HUES48 (cell line): Measurements from ENCODE around the gene MAST3.

Source experiments
- H3K27ac ChIP-seq: one replicate; pipeline ENCODE4 v1.7.0; 2013; ENCODE audit warnings: low read depth, low read length, inconsistent platforms
- H3K27me3 ChIP-seq: 2 replicates; pipeline ENCODE4 v1.6.1; 2013; ENCODE audit warnings: mild to moderate bottlenecking, low read length; ENCODE audit not compliant: control insufficient read depth, insufficient read depth
- H3K36me3 ChIP-seq: 2 replicates; pipeline ENCODE4 v1.6.1; 2013; ENCODE audit warnings: low read length; ENCODE audit not compliant: control insufficient read depth, insufficient read depth
- H3K4me1 ChIP-seq: 2 replicates; pipeline ENCODE4 v1.6.1; 2013; ENCODE audit warnings: mild to moderate bottlenecking, low read length; ENCODE audit not compliant: control insufficient read depth, insufficient read depth
- H3K4me3 ChIP-seq: 2 replicates; pipeline ENCODE4 v1.5.1; 2013; ENCODE audit warnings: mild to moderate bottlenecking, low read depth, low read length
- H3K9ac ChIP-seq: 2 replicates; pipeline ENCODE4 v1.6.1; 2013; ENCODE audit warnings: mild to moderate bottlenecking, low read depth, low read length, moderate library complexity
- H3K9me3 ChIP-seq: 2 replicates; pipeline ENCODE4 v1.6.1; 2013; ENCODE audit warnings: low read length; ENCODE audit not compliant: control insufficient read depth, insufficient read depth

MAST3 gene

GRCh38 chr19:18161636-18162002 is 64.0 kb downstream of the MAST3 start:
- H3K9me3 ChIP-seq, result no peaks in the 10 kb centered on the region
- H3K27ac ChIP-seq, result no peak overlapping the region
- H3K36me3 ChIP-seq, result peaks cover 41% of the 10 kb centered on the region
- H3K4me1 ChIP-seq, result peaks cover 9% of the 10 kb centered on the region
- H3K4me3 ChIP-seq, result no peak overlapping the region
- H3K9ac ChIP-seq, result no peak overlapping the region
- H3K27me3 ChIP-seq, result no peaks in the 10 kb centered on the region

GRCh38 chr19:18164072-18164471 is 66.5 kb downstream of the MAST3 start:
- H3K27ac ChIP-seq, result no peak overlapping the region

GRCh38 chr19:18165794-18166544 is 68.4 kb downstream of the MAST3 start:
- no peak overlapping the region for H3K27ac ChIP-seq
- peaks cover 3% of the 10 kb centered on the region; the same call in 1 of the 2 replicates for H3K4me1 ChIP-seq
- H3K27me3 ChIP-seq, result no peaks in the 10 kb centered on the region
- no peak overlapping the region for H3K9ac ChIP-seq
- no peaks in the 10 kb centered on the region for H3K9me3 ChIP-seq
- H3K4me3 ChIP-seq, result no peak overlapping the region
- H3K36me3 ChIP-seq, result peaks cover 63% of the 10 kb centered on the region

More at GRCh38 chr19:18164072-18164471, 66.5 kb downstream of the MAST3 start:
- no peaks in the 10 kb centered on the region for H3K9me3 ChIP-seq
- no peak overlapping the region for H3K4me3 ChIP-seq
- H3K4me1 ChIP-seq, result peaks cover 3% of the 10 kb centered on the region; the same call in 1 of the 2 replicates
- H3K9ac ChIP-seq, result no peak overlapping the region
- peaks cover 58% of the 10 kb centered on the region for H3K36me3 ChIP-seq
- H3K27me3 ChIP-seq, result no peaks in the 10 kb centered on the region

- Histone ChIP-seq H3K27ac (no peak overlapping the region), H3K4me3 (no peak overlapping the region), H3K27me3 (no peaks in the 10 kb centered on the region), H3K9ac (no peak overlapping the region), H3K4me1 (no peaks in the 10 kb centered on the region), H3K9me3 (no peaks in the 10 kb centered on the region), H3K36me3 (peaks cover 58% of the 10 kb centered on the region)
Measured at GRCh38 chr19:18167011-18167410, 69.4 kb downstream of the MAST3 start.

DNA sequence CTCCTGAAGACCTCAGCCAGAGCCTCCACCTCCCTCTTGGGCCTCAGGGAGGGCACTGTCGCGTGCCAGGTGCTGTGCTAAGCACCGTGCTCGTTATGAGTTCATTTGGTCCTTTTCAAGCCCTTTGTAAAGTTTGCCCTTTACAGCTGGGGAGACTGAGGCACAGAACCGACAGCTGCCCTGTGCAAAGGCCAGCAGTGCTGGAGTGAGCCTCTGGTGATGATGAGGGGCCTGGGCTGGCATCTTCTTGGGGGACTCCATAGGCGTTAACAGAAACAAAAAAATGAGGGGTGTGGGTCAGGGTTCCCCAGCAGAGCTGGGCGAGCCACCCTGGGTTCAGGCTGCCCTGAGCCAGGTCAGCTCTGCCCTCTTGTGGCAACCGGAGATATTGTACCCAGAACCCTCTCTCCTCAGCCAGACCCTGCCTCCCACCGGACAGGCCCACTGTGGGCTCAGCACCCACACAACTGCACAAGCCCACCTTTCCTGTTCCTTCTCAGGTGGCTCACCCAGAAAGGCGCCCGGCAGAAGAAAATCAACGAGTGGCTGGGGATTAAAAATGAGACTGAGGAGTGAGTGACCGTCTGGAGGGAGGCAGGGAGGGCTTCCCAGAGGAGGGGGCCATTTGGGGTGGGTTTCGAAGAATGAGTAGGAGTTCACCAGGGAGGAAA is 70.5 kb downstream of the MAST3 start:
- H3K27ac ChIP-seq, result no peak overlapping the region
- H3K36me3 ChIP-seq, result peaks cover 48% of the 10 kb centered on the region
- H3K9ac ChIP-seq, result no peak overlapping the region
- no peaks in the 10 kb centered on the region; the same call in 1 of the 2 replicates for H3K27me3 ChIP-seq
- no peaks in the 10 kb centered on the region for H3K9me3 ChIP-seq
- H3K4me3 ChIP-seq, result no peak overlapping the region
- H3K4me1 ChIP-seq, result no peaks in the 10 kb centered on the region

DNA sequence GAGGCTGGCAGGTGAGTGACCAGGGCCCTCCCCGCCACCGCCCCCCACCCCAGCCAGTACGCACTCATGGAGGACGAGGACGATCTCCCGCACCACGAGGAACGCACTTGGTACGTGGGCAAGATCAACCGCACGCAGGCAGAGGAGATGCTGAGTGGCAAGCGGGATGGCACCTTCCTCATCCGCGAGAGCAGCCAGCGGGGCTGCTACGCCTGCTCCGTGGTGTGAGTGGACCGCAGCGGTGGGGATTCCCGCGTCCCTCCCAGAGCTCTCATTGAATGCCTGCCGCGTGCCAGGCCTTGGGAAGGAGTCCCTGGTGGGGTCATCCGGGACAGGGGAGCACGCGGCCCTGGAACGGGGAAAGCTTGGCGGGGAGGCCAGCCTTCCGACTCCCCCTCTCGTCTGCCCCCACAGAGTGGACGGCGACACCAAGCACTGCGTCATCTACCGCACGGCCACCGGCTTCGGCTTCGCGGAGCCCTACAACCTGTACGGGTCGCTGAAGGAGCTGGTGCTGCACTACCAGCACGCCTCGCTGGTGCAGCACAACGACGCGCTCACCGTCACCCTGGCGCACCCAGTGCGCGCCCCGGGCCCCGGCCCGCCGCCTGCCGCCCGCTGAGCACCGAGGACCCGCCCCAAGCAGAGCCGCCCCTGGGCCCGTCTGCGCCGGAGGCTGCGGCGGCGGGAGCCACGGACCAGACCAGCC is 71.2 kb downstream of the MAST3 start:
- no peak overlapping the region for H3K4me3 ChIP-seq
- no peaks in the 10 kb centered on the region; the same call in 1 of the 2 replicates for H3K4me1 ChIP-seq
- H3K27ac ChIP-seq, result no peak overlapping the region
- no peak overlapping the region for H3K9ac ChIP-seq
- H3K9me3 ChIP-seq, result no peaks in the 10 kb centered on the region
- H3K27me3 ChIP-seq, result peaks cover 2% of the 10 kb centered on the region
- H3K36me3 ChIP-seq, result peaks cover 42% of the 10 kb centered on the region

DNA sequence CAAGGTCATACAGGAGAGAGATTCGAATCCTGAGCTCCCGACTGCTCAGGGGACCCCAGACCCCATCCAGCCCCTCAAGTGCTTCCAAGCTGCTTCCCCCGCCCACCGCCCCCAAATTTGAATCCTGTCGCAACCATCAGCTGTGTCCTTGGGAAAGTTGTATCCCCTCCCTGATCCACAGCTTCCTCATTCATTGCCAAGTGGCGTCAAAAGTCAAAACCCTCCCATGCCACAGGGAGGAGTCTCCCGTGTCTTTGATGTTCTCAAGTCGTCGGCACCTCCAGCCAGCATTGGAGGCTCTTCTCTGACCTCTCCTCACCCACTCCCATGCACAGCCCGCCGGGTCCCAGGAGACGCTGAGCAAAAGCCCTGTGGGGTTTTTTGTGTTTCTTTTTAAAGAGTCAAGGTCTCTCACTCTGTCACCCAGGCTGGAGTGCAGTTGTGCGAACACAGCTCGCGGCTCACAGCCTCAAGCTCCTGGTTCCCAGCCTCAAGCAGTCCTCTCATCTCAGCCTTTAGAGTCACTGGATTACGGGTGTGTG is 73.2 kb downstream of the MAST3 start:
- H3K9ac ChIP-seq, result no peak overlapping the region
- no peaks in the 10 kb centered on the region for H3K9me3 ChIP-seq
- no peak overlapping the region for H3K4me3 ChIP-seq
- peaks cover 17% of the 10 kb centered on the region for H3K27me3 ChIP-seq
- H3K27ac ChIP-seq, result no peak overlapping the region
- no peaks in the 10 kb centered on the region; the same call in 1 of the 2 replicates for H3K4me1 ChIP-seq
- H3K36me3 ChIP-seq, result peaks cover 34% of the 10 kb centered on the region

DNA sequence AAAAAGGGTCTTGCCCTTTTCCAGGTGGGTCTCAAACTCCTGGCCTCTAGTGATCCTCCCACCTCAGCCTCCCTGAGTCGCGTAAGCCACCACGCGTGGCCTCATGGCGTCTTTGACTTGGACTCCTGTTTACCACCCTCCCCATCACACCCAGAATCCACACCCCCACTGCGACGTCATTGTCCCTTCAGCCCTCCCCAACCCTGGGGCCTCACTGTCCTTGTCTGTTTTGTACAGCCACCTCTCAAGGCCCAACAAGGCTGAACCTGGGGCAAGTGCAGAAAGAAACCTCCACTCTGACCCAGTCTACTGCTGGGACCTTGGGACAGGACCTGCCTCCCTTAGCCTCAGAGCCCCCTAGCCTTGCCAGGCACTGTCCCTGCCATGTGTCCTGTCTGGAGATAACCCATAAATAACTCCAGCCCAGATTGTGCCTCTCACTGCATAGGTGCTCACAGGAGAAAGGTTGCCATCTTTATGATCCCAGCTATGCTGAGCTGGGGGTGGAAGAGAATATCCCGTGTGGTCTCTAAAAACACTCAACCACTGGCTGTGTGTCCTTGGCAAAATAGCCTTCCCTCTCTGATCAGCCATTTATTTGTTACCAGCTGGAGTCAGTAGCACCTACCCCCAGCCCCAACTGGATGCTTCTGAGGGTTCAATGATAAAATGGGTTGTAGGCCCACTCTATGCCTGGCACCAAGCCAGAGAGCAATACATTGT is 74.2 kb downstream of the MAST3 start:
- peaks cover 17% of the 10 kb centered on the region for H3K27me3 ChIP-seq
- no peak overlapping the region for H3K9ac ChIP-seq
- H3K4me3 ChIP-seq, result no peak overlapping the region
- no peak overlapping the region for H3K27ac ChIP-seq
- no peaks in the 10 kb centered on the region; the same call in 1 of the 2 replicates for H3K4me1 ChIP-seq
- peaks cover 26% of the 10 kb centered on the region for H3K36me3 ChIP-seq
- no peaks in the 10 kb centered on the region for H3K9me3 ChIP-seq

- Histone ChIP-seq H3K27me3 (peaks cover 17% of the 10 kb centered on the region), H3K27ac (no peak overlapping the region), H3K9me3 (no peaks in the 10 kb centered on the region), H3K36me3 (peaks cover 19% of the 10 kb centered on the region), H3K4me1 (no peaks in the 10 kb centered on the region; the same call in 1 of the 2 replicates), H3K9ac (no peak overlapping the region), H3K4me3 (no peak overlapping the region)
Measured at GRCh38 chr19:18172331-18173053, 74.9 kb downstream of the MAST3 start.

DNA sequence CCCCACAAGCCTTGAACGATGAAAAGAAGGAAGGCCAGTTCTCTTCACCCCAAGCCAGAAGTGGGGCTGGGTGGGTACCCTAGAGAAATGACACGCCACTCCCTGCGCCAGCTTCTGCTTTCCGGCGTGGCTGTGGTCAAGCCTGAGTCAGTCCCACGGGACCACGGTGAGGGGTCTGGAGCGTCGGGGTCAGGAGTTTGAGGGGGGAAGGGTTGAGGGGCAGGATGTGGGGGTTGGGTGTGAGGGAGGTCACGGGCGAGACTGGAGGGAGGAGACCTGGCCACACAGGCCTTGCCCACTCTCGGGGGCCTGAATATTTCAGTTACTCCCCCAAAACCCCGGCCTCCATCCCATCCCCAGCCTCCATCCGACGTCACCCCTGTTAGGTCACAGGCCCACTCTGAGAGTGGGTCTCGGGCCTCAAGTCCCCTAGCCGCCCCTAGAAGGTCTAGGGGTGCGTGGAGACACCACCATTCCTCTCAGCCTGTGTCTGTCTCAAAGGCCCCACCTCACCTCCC is 75.5 kb downstream of the MAST3 start:
- Histone ChIP-seq H3K4me3 (peak overlapping the region; percentile 70), H3K9ac (no peak overlapping the region), H3K4me1 (no peaks in the 10 kb centered on the region; the same call in 1 of the 2 replicates), H3K27ac (no peak overlapping the region), H3K9me3 (no peaks in the 10 kb centered on the region), H3K27me3 (peaks cover 17% of the 10 kb centered on the region), H3K36me3 (peaks cover 13% of the 10 kb centered on the region)
